Smooth muscle cell (in vitro differentiated cells): ENCODE results near the gene PGF. TPM values are rescaled to one million over a fixed set of nuclear protein-coding genes. Genes with fewer than 3 reads are reported as not detected.

ENCODE experiments used
- DNase-seq: peaks from one replicate; lab custom pipeline; 2025; ENCODE audit not compliant: unreplicated experiment; lab: John Stamatoyannopoulos, UW
- H2AFZ ChIP-seq: fragments of 200-600 bp; sonication (generic); 2 replicates; pipeline ENCODE4 v1.6.0; 2016; ENCODE audit warnings: antibody characterized with exemption, low read depth, mild to moderate bottlenecking
- H3F3A ChIP-seq: fragments of 200-600 bp; sonication (generic); 2 replicates; pipeline ENCODE4 v1.6.0; 2017; ENCODE audit warnings: antibody characterized with exemption, low read depth
- H3K27ac ChIP-seq: fragments of 200-600 bp; sonication (generic); 2 replicates; pipeline ENCODE4 v1.5.1; 2016; ENCODE audit warnings: low read depth, mild to moderate bottlenecking
- H3K27me3 ChIP-seq: fragments of 200-600 bp; sonication (generic); 2 replicates; pipeline ENCODE4 v1.6.1; 2016; ENCODE audit warnings: low read depth, mild to moderate bottlenecking
- H3K36me3 ChIP-seq: fragments of 200-600 bp; sonication (generic); 2 replicates; pipeline ENCODE4 v1.5.1; 2016; ENCODE audit warnings: low read depth
- H3K4me1 ChIP-seq: fragments of 200-600 bp; sonication (generic); 2 replicates; pipeline ENCODE4 v1.5.1; 2016; ENCODE audit warnings: low read depth
- H3K4me2 ChIP-seq: fragments of 200-600 bp; sonication (generic); 2 replicates; pipeline ENCODE4 v1.6.0; 2016; ENCODE audit warnings: mild to moderate bottlenecking
- H3K4me3 ChIP-seq: fragments of 200-600 bp; sonication (generic); 2 replicates; pipeline ENCODE4 v1.5.1; 2016; ENCODE audit warnings: mild to moderate bottlenecking
- H3K79me2 ChIP-seq: fragments of 200-600 bp; sonication (generic); 2 replicates; pipeline ENCODE4 v1.6.0; 2016; ENCODE audit warnings: low read depth, mild to moderate bottlenecking
- H3K9ac ChIP-seq: fragments of 200-600 bp; sonication (generic); 2 replicates; pipeline ENCODE4 v1.6.0; 2016; ENCODE audit warnings: low read depth
- H3K9me3 ChIP-seq: fragments of 200-600 bp; sonication (generic); replicated peaks from 2 replicates; pipeline ENCODE4 v1.5.1; 2016; ENCODE audit warnings: low read depth
- H4K20me1 ChIP-seq: fragments of 200-600 bp; sonication (generic); 2 replicates; pipeline ENCODE4 v1.6.0; 2016; ENCODE audit warnings: low read depth
- WGBS: methylation state at CpG from one replicate; pipeline ENCODE4 v1.1.7; 2016; ENCODE audit warnings: low lambda C conversion rate; 5-methylcytosine and 5-hydroxymethylcytosine counted together
- polyA plus RNA-seq: library from polyadenylated mRNA; unstranded; fragments of >200 nt; fragmentation: Nextera tagmentation; extraction: Ambion mirVana; gene quantifications from 2 replicates; pipeline ENCODE4 v1.2.1, GENCODE V29; 2016
- total RNA-seq: library from RNA; depleted of rRNA; stranded (reverse); fragments of >200 nt; gene quantifications from 2 replicates; pipeline ENCODE4 v1.2.3, GENCODE V29; 2014
- TF ChIP-seq, protein P1 (sequence below): fragments of 200-600 bp; sonication (generic); IDR thresholded peaks from 2 replicates; pipeline ENCODE4 v1.5.1; 2017; ENCODE audit warnings: borderline replicate concordance, mild to moderate bottlenecking, antibody characterized with exemption; ENCODE audit not compliant: insufficient read depth, poor library complexity, severe bottlenecking

The PGF gene
- total and polyA plus RNA-seq, 2 experiments from 2014 or later: 15.4 to 30.6 TPM

DNA sequence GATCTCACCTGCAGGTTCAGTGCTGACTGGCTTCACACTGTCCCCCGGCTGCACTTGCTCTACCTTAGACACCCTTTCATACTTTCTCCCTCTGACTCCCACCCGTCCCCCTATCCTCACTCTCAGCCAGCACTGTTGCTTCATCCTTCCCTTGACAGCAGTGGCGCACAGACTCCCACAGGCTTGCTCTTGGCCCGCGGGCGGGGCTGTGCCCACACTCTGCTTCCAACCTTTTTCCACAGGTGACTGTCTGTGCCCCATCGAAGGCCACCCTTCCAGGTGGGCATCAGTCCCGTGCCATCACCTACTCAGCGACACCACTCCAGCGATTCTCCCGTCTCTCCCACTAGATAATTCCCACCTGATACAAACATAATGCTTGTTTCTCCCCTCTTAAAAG lies 31.3 kb downstream of the PGF start:
- Histone ChIP-seq H4K20me1 (no peaks in the 10 kb centered on the region), H3K4me2 (no peak overlapping the region), H2AFZ (no peak overlapping the region), H3K4me1 (no peaks in the 10 kb centered on the region), H3F3A (no peaks in the 10 kb centered on the region), H3K79me2 (no peaks in the 10 kb centered on the region), H3K27me3 (peaks cover 29% of the 10 kb centered on the region), H3K9ac (no peak overlapping the region), H3K27ac (no peak overlapping the region), H3K9me3 (no peaks in the 10 kb centered on the region), H3K36me3 (no peaks in the 10 kb centered on the region), H3K4me3 (no peak overlapping the region)
- no peak for DNase-seq
- TF ChIP-seq, protein P1, sequence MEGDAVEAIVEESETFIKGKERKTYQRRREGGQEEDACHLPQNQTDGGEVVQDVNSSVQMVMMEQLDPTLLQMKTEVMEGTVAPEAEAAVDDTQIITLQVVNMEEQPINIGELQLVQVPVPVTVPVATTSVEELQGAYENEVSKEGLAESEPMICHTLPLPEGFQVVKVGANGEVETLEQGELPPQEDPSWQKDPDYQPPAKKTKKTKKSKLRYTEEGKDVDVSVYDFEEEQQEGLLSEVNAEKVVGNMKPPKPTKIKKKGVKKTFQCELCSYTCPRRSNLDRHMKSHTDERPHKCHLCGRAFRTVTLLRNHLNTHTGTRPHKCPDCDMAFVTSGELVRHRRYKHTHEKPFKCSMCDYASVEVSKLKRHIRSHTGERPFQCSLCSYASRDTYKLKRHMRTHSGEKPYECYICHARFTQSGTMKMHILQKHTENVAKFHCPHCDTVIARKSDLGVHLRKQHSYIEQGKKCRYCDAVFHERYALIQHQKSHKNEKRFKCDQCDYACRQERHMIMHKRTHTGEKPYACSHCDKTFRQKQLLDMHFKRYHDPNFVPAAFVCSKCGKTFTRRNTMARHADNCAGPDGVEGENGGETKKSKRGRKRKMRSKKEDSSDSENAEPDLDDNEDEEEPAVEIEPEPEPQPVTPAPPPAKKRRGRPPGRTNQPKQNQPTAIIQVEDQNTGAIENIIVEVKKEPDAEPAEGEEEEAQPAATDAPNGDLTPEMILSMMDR: no peak
- 93% methylated on average over 11 of the region's 11 CpGs for WGBS

DNA sequence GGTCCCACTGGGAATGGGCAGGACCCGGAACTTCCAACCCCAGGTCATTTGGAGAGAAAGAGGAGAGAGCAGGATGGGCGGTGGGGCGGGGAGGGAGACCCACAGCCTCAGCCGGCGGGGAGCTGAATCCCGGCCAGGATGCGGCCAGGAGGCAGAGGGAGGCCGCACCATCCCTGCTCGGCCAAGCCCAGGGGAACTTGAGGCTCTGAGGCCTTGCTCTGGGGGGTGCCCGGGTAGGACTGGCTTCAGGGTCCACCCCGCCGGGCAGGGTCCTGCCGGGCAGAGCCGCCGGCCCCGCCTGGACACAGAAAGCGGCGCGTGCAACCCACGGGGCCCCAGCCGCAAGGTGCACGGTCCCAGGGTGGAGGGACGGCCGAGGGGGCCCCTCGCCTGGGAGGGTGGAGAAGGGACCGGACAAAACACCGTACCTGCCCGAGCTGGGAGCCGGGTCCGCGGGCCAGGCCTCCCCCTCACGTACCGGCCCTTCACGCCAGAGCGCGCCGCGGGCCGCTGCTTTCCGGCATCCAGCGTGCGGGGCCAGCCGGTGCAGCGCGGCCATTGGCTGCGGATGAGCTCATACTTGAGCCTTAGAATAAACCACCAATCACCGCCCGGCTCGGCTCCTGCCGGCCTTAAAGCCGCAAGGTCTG lies 32.5 kb downstream of the PGF start, which contains the start of gene RPS6KL1:
Gene RPS6KL1 (minus strand): TSS at position 509 of the 650 bp plus-strand sequence. CDS start 1,719 bp downstream, outside the sequence.
- Histone ChIP-seq H3K4me3 (peak within 1 kb of the TSS; percentile 41), H3K4me2 (peak within 1 kb of the TSS; percentile 84), H3K79me2 (no peaks in the 10 kb centered on the region), H3K4me1 (no peaks in the 10 kb centered on the region), H3F3A (no peaks in the 10 kb centered on the region), H3K9me3 (no peaks in the 10 kb centered on the region), H3K36me3 (no peaks in the 10 kb centered on the region), H3K27me3 (peaks cover 27% of the 10 kb centered on the region), H3K27ac (no peak within 1 kb of the TSS), H4K20me1 (no peaks in the 10 kb centered on the region), H3K9ac (no peak within 1 kb of the TSS), H2AFZ (no peak within 1 kb of the TSS)
- DNase-seq: no peak
- TF ChIP-seq, protein P1: no peak
- WGBS: 3% methylated on average over 32 of the region's 51 CpGs

DNA sequence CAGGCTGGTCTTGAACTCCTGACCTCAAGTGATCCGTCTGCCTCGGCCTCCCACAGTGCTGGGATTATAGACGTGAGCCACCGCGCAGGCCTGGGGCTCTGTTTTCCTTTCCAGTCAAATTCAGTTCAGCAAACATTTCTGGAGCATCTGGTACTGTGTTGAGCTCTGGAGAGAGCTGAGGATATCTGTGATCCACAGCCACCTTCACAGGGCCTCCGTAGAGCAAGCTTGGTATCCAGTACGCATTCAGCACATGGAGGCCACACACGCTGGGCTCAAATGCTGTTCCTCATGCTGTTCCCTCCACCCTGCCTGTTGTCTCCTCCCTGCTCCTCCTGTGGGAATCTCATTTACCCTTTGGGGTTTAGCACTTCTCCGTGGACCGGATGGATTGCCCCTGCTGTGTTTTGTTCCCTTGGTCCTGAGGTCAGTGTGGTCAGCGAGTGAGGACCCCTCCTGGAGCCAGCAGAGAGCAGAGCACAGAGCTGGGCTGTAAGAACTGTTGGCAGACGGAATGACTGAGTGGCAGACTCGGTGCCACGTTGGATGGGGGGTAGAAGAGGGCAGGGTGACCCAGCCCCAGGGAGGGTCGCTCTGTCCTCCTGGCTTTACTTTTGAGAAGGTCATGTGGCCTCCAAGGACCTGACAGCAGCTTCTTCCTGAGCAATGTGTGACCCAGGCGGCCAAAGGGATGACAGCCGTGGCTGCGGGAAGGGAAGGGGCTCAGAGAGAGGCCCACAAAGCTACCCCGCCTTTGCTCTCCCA lies 33.2 kb downstream of the PGF start:
- Histone ChIP-seq H4K20me1 (no peaks in the 10 kb centered on the region), H3K9ac (no peak overlapping the region), H3K9me3 (no peaks in the 10 kb centered on the region), H3F3A (no peaks in the 10 kb centered on the region), H3K79me2 (no peaks in the 10 kb centered on the region), H2AFZ (no peak overlapping the region), H3K27ac (no peak overlapping the region), H3K4me3 (no peak overlapping the region), H3K36me3 (no peaks in the 10 kb centered on the region), H3K4me1 (no peaks in the 10 kb centered on the region), H3K27me3 (peaks cover 21% of the 10 kb centered on the region), H3K4me2 (no peak overlapping the region)
- 77% methylated on average over 19 of the region's 19 CpGs for WGBS
- DNase-seq: no peak
- TF ChIP-seq, protein P1: no peak
